C4-2B (cell line): Measurements from ENCODE around the gene PTBP3.

Experiments used
- ZFX ChIP-seq: fragments of 450-650 bp; IDR thresholded peaks from 2 replicates; pipeline ENCODE4 v1.6.1; 2017
- TF ChIP-seq, protein P1 (sequence below): fragments of 450-650 bp; conservative IDR thresholded peaks from 2 replicates; pipeline ENCODE4 v1.5.1; 2017; ENCODE audit warnings: mild to moderate bottlenecking

- TF ChIP-seq ZFX = no peak
- TF ChIP-seq, protein P1, sequence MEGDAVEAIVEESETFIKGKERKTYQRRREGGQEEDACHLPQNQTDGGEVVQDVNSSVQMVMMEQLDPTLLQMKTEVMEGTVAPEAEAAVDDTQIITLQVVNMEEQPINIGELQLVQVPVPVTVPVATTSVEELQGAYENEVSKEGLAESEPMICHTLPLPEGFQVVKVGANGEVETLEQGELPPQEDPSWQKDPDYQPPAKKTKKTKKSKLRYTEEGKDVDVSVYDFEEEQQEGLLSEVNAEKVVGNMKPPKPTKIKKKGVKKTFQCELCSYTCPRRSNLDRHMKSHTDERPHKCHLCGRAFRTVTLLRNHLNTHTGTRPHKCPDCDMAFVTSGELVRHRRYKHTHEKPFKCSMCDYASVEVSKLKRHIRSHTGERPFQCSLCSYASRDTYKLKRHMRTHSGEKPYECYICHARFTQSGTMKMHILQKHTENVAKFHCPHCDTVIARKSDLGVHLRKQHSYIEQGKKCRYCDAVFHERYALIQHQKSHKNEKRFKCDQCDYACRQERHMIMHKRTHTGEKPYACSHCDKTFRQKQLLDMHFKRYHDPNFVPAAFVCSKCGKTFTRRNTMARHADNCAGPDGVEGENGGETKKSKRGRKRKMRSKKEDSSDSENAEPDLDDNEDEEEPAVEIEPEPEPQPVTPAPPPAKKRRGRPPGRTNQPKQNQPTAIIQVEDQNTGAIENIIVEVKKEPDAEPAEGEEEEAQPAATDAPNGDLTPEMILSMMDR = no peak
Observed at GRCh38 chr9:112179816-112180215, 153.6 kb downstream of the PTBP3 start.
